HG02981 (cell line): ENCODE measurements around the gene CAMSAP1.

Experiments used
- ATAC-seq: cut with Tn5 transposase; IDR thresholded peaks from one replicate; pipeline ENCODE4 v1.9.1; 2021; ENCODE audit warnings: mild to moderate bottlenecking, moderate library complexity; ENCODE audit not compliant: unreplicated experiment

CAMSAP1 gene

DNA sequence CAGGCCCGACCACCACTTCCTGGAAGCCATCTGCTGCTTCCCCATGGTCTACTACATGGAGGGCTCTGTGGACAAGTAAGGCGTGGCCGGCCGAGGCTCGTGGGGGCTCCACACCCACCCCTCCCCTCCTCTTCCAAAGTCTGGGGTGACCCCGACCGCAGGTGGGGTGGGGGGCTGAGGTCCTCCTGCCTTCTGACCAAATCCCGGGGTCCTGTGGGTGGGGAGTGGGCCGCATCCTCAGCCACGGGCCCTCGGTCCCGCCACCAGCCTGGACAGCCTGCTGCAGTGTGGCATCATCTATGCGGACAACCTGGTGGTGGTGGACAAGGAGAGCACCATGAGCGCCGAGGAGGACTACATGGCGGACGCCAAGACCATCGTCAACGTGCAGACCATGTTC lies 128.9 kb downstream of the CAMSAP1 start:
- ATAC-seq: no peak

- ATAC-seq: no peak
Measured at GRCh38 chr9:135777623-135778177, 129.6 kb downstream of the CAMSAP1 start.

DNA sequence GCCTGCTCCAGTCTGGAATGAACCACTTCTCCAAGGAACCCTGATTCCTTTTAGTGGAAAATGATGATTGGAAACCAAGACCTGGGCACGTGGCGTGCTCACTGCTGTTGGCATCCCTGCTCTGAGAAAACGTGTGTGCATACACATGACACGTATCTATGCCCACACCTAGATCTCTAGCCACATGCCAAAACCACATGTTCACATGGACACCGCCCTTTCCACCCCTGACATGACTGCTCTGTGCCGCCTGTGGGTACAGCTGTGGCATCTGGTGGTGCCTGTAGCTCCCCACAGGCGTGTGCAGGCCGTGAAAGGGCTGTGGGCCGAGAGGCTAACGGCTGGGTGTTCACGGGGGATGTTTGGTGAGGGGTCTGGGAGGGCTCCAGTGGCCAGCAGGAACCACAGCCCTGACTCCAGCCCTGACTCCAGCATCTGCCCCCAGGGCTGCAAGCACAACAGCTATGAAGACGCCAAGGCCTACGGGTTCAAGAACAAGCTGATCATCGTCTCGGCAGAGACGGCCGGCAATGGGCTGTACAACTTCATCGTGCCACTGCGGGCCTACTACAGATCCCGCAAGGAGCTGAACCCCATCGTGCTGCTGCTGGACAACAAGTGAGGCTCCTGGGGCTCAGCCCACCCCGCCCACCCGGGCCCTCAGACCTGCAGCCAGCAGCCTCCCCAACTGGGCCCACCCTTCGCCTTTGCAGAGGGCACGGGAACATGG lies 130.3 kb downstream of the CAMSAP1 start:
- ATAC-seq: no peak

GRCh38 chr9:135775911-135776310 lies 131.4 kb downstream of the CAMSAP1 start:
- ATAC-seq: no peak

- ATAC-seq: no peak
Measured at GRCh38 chr9:135774794-135775525, 132.4 kb downstream of the CAMSAP1 start.

DNA sequence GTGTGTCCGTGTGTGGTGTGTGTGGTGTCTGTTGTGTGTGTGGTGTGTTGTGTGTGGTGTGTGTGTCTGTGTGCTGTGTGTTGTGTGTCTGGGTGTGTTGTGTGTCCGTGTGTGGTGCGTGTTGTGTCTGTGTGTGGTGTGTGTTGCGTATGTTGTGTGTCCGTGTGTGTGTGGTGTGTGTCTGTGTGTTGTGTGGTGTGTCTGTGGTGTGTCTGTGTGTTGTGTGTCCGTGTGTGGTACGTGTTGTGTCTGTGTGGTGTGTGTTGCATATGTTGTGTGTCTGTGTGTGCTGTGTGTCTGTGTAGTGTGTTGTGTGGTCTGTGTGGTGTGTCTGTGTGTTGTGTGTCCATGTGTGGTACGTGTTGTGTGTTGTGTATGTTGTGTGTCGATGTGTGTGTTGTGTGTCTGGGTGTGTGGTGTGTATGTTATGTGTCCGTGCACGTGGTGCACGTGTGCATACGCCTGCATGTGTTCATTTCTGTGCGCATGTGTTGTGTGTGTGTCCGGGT lies 133.1 kb downstream of the CAMSAP1 start:
- no peak for ATAC-seq

DNA sequence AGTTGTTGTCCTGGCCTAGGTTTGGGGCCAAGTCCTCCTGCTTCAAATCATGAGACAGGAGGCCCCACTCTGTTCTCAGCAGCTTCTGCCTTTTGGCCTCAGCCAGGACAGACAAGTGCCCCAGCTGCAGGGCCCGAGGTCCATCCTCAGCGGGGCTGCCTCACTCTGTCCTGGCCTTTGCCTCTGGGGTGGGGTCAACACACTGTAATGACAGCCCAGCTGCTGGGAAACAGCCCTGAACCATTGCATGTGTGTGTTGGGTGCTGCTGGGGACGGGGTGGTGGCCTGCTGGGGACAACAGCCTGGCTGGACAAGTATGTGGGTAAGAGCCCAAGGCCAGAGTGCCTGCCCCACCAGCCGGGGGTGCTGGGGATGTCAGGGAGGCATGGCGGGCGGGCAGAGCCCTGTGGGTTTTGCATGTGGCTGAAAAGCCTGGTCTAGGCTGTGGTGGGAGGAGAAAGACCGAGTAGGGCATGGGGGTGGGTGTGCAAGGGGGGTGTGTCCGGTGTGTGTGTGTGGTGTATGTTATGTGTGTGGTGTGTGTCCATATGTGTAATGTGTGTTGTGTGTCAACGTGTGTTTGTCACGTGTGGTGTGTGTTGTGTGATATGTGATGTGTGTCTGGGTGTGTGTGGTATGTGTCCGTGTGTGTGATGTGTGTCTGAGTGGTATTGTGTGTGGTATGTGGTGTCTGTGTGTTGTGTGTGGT lies 133.7 kb downstream of the CAMSAP1 start:
- ATAC-seq: no peak

DNA sequence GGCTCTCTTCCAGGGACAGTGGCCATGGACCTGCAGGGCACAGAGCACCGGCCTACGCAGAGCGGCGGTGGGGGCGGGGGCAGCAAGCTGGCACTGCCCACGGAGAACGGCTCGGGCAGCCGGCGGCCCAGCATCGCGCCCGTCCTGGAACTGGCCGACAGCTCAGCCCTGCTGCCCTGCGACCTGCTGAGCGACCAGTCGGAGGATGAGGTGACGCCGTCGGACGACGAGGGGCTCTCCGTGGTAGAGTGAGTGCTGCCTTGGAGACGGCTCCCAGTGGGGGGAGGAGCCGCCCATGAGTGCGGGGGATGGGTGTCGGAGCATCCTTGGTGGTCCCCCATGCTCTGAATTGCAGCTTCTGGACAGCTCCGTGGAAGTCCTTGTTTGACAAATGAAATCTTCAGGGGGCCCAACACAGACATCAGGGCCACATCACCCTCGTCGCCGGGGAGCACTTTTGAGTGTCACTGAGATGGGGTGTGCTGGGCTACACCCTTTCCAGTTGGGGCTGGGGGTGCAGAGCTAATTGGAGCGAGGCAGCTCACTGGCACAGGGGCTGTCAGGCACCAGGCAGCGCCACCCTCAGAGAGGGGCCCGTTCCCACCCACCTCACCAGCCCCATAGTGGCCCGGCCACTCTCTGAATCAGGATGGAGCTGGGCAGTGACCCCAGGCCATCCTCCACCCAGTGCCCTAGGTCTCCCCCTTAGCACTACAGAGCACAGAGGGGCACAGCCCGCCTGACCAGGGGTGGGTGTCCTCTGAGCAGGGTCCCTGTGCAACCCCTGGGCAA lies 134.4 kb downstream of the CAMSAP1 start:
- no peak for ATAC-seq

DNA sequence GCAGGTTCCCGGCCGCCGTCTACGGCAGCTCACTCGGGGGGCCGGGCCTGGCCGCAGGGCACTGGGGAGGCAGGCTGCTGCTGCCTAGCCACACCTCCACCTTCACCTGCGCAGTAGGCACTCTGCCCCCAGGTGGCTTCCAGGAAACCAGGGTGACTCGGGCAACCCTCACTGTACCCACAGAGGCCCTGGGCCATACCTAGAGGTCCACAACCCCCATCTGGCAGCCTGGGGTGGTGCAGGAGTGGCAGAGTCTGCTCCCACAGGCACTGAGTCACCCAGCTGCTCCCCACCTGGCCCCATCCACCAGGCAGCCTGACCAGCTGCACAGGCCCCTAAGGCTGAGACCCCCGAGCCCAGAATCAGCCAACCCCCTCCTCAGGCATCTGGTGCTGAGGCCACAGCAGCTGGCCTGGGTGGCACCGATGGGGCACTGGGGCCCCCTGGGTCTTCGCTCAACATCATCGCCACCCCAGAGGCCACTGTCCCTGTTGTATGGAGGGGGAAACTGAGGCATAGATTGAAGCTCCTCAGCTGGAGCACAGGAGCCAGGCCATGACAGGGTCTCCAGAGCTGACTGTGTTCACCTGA lies 135.2 kb downstream of the CAMSAP1 start:
- no peak for ATAC-seq

- ATAC-seq: no peak
Measured at GRCh38 chr9:135771401-135772051, 135.8 kb downstream of the CAMSAP1 start.

DNA sequence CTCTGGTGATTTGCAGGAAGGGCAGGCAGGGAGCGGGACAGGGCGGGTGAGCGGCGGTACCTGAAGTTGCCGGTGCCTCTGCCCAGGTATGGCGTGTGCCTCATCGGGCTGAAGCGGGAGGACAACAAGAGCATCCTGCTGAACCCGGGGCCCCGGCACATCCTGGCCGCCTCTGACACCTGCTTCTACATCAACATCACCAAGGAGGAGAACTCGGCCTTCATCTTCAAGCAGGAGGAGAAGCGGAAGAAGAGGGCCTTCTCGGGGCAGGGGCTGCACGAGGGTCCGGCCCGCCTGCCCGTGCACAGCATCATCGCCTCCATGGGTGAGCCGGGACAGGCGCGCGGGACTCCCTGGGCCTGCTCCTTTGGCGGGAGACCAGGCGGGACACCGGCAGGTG lies 136.6 kb downstream of the CAMSAP1 start:
- no peak for ATAC-seq

DNA sequence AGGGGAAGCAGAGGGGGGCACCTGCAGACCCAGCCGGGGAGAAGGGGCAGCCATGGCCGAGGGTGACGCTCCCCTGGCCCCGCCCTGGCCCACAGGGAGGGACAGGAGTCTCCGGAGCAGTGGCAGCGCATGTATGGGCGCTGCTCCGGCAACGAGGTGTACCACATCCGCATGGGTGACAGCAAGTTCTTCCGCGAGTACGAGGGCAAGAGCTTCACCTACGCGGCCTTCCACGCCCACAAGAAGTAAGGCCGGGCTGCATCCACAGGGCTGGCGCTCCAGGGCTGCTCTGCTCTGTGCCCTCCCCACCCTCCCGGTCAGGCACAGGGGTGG lies 137.2 kb downstream of the CAMSAP1 start:
- no peak for ATAC-seq

DNA sequence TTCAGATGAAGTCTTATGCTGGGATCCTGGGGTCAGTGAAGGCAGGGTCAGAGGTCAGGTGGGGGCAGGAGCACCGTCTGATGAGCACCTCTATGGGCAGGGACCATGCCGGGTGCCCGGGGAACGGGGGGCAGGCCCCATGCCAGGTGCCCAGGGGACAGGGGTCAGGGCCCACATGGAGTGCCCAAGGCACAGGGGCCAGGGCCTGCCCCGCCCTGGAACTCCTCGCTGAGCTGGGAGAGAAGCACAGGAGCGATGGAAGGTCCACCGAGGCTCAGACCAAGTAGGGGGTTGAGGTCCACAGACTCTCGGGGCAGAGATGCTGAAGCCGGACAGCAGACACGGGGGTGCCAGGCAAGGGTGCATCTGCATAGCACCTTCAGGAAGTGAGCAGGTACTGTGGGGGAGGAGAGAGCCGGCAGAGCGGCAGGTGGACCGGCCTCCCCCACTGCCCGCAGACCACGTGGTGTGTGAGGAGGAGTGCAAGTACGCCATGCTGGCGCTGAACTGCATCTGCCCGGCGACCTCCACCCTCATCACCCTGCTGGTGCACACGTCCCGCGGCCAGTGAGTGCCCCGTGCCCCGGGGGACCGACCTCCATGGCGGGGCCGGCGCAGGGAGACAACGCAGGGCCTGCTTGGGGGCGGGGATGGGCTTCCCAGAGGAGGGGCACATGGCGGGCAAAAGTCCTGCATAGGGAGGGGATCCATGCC lies 137.7 kb downstream of the CAMSAP1 start:
- no peak for ATAC-seq

DNA sequence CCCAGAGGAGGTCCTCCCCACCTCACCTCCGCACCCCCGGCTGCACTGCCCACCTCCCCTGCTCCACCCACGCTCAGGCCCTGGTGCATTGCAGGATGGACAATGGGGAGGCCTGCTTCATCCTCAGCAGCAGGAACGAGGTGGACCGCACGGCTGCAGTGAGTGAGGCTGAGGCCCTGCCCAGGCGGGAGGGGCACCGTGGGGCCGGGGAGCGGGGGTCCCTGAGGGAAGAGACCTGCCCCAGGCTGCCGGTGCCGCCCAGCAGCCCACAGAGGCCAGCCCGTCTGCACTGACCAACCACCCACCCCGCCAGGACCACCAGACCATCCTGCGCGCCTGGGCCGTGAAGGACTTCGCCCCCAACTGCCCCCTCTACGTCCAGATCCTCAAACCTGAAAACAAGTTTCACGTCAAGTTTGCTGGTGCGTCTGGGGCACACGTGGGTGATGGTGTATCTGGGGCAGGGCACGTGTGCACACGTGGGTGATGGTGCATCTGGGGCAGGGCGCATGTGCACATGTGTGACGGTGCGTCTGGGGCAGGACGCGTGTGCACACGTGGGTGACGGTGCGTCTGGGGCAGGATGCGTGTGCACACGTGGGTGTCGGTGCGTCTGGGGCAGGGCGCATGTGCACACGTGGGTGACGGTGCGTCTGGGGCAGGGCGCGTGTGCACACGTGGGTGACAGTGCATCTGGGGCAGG lies 138.7 kb downstream of the CAMSAP1 start:
- no peak for ATAC-seq

- ATAC-seq: no peak
Measured at GRCh38 chr9:135766707-135767106, 140.6 kb downstream of the CAMSAP1 start.

- no peak for ATAC-seq
Measured at GRCh38 chr9:135766251-135766650, 141.1 kb downstream of the CAMSAP1 start.

DNA sequence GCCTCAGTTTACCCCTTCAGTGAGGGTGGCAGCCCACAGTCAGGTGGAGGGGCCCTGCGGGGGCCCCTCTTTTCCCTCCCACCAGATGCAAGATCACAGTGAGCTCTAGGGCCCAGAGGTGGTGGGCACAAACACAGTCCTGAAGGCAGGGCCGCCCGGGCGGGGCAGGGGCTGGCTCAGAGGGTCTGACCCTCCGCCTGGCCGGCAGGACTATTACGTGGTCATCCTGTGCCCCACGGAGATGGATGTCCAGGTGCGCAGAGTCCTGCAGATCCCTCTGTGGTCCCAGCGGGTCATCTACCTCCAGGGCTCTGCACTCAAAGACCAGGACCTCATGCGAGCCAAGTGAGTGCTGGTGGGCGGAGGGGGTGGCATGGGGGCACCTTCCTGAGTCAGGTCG lies 141.9 kb downstream of the CAMSAP1 start:
- no peak for ATAC-seq

- no peak for ATAC-seq
Measured at GRCh38 chr9:135764731-135765130, 142.6 kb downstream of the CAMSAP1 start.
